H4 (cell line): ENCODE data around the gene PEBP1. TPM values are rescaled to one million over a fixed set of nuclear protein-coding genes. Genes with fewer than 3 reads are reported as not detected.
A peak's percentile ranks its signal among the peaks of the same experiment; 100 is the strongest.
"Not testable (repeated sequence)": the region's sequence is repeated elsewhere in the genome, so short reads cannot be mapped to it uniquely, and the experiment has no call there.

Source experiments
- DNase-seq: peaks from one replicate; pipeline ENCODE4 v3.0.0-alpha.2; 2015; ENCODE audit warnings: low spot score
- total RNA-seq: library from RNA; depleted of rRNA; stranded (reverse); fragments of >200 nt; shearing (Covaris generic); gene quantifications from 2 replicates; pipeline ENCODE4 v1.2.3, GENCODE V29; 2014

Gene PEBP1
- total RNA-seq, 1 experiment from 2014 or later: 167 TPM

DNA sequence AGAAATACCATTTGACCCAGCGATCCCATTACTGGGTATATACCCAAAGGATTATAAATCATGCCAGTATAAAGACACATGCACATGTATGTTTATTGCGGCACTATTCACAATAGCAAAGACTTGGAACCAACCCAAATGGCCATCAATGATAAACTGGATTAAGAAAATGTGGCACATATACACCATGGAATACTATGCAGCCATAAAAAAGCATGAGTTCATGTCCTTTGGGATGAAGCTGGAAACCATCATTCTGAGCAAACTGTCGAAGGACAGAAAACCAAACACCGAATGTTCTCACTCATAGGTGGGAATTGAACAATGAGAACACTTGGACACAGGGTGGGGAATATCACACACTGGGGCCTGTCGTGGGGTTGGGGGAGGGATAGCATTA, 6.5 kb upstream of the PEBP1 start:
- DNase-seq: not testable (repeated sequence)

DNA sequence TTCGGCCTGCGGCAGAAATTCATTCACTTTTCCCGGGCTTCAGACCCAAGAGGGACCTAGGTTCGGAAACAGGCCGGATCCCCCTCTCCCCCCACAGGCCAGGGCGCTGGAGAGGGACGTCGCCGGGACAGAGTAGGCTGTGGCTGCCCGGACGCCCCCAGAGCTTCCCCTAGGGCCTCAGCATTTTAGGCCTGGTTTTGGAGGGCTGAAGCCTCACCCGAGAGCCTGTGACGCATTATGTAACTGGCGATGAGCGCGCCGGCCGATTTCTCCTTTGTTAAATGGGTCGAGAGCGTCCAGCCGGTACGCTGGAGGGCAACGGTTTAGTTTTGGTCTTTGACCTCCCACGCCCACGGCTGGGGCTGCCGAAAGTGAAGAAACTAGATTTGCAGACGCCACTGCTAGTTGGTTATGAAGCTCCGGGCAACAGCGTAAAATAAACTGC, 657 bp downstream of the PEBP1 start:
- no peak for DNase-seq

DNA sequence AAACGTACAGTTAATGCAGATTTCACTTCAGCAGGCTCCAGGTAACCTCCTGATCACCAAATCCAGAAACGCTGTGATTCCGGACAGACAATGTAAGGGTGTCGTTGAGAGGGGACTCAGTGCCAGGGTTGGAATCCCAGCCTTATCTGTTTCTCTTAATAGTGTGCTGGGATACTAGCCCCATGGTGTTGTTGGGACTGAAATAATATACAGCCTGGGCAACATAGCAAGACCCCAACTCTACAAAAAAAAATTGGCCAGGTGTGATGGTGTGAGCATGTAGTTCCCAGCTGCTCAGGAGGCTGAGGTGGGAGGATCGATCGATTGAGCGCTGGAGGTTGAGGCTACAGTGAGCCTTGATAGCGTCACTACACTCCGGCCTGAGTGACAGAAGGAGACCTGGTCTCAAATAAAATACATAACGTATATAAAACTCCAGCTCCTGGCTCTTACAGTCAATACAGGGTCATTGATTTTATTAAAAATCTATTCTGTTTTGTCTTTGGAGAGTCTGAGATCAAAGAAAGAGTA, 1.3 kb downstream of the PEBP1 start:
- DNase-seq: no peak

DNA sequence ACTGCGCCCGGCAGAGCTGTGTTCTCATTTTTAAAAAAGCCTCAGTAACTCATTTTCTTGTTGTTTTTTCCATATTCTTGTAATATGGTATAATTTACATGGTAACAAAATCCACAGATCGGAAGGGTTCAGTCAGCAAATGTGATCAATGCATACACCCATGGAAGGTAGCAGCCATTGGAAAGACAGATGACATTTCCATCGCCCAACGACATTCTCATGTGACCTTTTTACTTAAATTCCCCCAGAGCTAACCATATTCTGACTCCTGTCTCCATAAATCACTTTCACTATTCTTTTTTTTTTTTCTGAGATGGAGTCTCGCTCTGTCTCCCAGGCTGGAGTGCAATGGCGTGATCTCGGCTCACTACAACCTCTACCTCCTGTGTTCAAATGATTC, 4.9 kb downstream of the PEBP1 start:
- DNase-seq: no peak

DNA sequence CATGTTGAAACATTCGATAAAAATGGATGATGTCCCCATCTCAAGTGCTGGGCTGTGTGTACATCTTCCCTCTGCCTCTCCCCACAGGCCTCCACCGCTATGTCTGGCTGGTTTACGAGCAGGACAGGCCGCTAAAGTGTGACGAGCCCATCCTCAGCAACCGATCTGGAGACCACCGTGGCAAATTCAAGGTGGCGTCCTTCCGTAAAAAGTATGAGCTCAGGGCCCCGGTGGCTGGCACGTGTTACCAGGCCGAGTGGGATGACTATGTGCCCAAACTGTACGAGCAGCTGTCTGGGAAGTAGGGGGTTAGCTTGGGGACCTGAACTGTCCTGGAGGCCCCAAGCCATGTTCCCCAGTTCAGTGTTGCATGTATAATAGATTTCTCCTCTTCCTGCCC, 8.6 kb downstream of the PEBP1 start:
- no peak for DNase-seq

DNA sequence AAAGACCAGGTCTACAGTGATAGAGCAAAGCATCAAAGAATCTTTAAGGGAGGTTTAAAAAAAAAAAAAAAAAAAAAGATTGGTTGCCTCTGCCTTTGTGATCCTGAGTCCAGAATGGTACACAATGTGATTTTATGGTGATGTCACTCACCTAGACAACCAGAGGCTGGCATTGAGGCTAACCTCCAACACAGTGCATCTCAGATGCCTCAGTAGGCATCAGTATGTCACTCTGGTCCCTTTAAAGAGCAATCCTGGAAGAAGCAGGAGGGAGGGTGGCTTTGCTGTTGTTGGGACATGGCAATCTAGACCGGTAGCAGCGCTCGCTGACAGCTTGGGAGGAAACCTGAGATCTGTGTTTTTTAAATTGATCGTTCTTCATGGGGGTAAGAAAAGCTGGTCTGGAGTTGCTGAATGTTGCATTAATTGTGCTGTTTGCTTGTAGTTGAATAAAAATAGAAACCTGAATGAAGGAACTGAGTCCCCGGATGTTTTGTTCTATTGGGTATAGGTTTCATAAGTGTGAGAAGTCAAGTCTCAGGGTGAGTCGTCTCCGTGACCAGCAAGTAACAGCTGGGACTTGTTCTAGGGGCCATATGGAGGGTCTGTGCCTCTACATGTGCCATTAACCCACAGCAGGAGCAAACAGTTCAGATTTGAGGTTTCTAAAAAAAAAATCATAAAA, 9.3 kb downstream of the PEBP1 start:
- DNase-seq: no peak

DNA sequence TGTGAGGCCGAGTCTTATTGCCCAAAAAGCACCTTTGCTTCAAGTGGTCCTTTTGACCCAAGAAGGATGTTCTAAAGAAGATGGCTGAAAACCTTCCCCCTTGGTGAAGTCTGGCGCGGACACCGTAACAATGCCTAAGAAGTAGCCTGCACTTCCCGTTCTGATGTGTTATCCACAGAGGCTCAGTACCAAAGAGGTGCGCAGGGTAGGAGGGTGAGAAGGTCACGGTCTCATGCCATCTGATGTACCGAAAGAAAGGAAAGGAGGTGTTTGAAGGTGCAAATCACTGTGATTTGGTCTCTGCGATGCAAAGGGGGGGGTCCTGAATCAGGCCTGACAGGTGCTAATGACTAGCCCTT, 9.9 kb downstream of the PEBP1 start:
- no peak for DNase-seq

DNA sequence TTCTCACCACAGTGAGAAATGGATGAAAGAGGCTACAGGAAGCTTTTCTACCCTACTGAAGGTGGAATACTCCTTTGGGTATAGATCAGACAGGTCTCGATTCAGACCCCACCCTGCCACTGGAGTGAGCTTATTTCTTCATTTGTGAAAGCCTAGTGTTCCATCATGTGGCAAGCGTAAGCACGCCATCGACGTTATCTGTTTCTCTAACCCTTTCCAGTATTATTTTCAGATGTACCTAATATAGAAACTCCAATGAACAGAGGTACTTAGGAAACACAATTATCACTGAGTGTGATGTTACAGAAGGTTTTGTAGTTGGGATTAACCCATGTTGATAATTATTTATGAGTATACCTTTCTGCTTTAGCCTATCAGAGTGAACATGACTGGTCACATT, 12.4 kb downstream of the PEBP1 start:
- no peak for DNase-seq

DNA sequence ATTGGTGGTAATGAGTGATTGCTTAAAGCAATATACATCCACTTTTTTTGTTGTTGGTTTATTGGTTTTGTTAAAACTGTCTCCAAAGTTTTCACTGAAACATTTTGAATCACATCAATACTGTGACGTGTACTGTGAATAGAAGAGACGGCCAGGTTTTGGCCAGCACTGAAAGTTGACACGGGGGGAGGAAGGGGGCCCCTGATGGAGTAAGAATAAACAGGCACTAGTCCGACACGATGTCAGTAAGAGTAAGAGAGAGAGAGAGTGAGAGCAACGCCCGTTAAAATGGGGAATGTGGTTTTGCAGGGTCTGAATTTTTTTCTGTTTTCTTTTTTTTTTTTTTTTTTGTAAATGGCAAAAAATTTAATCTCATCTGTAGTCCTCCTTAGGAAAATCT, 14.7 kb downstream of the PEBP1 start:
- no peak for DNase-seq

DNA sequence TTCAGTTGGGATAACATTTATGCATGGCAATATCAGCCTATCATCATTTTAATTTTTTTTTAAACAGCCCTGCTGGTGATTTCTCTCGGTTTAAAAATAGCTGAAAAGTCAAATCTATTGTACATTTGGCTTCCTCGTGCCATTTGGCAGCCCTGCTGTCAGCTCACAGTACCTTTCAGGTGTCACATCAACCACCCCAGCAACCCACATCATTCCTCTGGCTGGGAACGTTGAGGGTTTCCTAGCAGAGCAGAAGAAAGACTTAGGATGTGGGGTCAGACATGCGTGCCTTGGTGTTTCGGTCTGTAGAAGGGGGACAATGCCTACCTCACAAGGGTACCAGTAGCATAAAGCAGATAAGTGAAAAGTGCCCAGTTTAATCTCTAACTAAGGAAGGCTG, 15.8 kb downstream of the PEBP1 start:
- DNase-seq: no peak

DNA sequence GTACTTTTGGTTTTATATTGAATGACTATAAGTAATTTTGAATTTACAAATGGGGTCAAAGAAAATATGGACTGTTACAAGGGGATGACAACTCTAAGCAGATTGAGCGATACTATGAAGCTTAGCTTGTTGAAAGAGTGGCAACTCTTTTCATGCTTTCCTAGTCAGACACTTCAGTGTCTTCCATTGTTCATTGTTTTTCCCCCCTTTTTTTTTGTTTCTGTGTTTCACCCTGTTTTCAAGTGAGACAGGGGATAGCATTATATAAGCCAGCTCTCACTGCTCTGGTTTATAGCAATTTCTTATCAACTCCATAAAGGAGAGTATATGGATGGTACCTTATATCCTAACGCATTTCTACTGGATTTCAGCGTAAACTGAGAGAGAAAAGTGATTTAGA, 24.6 kb downstream of the PEBP1 start:
- DNase-seq: no peak

DNA sequence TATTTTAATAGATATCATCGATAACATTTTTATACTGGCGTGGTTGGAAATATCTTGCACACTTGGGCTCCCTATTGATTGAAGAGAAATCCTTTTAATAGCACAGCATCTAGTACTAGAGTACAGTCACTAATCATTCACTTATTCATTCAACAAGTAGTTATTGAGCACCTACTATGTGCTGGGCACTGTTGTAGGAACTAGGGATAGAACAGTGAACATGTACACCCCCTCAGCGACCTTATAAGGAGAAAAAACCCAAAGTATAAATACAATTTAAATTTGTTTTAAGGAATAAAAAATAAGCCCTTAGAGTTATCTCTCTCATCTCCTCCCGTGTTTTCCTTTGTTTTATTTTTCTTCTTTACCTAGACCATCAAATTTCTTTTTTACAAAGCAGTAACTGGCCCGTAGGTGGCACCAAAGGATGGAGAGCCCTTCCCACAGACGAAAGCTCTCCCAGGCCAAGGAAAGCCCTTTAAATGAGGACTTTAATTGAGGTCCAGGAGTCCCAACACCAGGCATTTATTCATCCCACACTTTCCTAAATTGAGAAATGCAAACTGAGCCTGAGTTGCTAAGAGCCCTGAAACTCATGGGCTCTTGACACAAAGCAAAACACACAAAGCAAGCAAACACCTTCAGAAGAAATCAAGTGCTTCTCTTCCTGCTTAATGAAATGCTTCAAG, 29.0 kb downstream of the PEBP1 start:
- peak; percentile 14 for DNase-seq

DNA sequence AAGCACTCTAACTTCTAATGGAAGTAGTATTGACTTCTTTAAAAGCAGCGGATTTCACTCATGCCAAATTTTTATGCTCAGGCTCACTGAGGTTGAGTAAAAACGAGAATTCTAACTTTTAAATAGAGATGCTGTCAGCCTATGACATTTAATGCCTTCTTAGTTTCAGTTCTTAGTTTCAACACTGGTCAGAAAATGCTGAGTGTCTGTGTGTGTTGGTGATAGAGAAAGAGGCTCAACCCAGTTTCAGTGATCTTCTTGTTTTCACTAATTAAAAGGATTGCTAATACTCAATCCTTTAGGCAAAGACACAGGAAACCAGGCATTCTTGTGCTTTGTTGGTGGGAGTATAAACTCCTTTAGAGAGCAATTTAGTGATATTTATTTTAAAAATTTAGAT, 31.0 kb downstream of the PEBP1 start:
- DNase-seq: no peak

DNA sequence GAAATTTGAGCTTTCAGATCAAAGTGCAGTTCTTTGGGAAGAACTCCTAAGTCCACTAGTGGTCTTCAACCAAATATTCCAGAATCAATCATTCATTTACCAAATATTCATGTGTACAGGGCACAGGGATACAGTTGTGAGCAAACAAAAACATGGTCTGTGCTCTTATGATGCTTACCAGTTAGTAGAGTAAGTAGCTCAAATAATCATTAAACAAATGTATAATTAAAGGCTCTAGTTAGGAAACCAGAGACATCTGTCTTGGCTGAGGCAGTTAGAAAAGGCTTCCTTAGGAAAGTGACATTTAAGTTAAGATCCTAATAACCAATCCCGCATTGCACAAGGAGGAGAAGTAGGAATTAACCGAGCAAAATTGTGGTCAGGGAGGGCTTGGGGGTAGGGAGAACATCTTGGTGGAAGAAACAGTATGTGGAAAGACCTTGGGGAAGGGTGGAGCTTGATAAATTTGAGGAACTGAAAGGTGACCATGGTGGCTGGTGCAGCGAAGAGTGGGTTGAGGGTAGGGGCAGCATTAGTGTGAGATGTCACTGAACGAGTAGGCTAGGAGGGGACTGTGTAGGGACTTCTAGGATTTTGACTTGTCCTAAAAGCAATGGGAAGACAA, 40.0 kb downstream of the PEBP1 start:
- no peak for DNase-seq

DNA sequence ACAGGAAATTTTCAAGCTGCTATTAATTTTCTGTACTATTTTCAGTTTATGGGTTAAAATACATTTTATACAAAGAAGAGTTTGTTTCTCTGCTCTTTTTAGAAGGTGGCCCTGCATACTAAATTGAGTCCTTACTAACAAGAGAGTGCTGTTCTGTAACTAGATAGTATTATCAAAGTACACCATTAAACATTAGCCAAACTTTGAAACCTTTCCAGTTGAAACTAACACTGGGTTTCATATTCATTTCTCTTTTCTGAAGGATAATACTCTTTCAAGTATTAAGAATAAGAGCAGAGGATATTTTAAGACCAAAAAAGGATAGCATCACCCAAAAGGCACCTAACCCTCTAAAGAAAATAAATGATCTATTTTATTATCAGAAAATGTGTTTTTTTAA, 47.2 kb downstream of the PEBP1 start:
- no peak for DNase-seq

DNA sequence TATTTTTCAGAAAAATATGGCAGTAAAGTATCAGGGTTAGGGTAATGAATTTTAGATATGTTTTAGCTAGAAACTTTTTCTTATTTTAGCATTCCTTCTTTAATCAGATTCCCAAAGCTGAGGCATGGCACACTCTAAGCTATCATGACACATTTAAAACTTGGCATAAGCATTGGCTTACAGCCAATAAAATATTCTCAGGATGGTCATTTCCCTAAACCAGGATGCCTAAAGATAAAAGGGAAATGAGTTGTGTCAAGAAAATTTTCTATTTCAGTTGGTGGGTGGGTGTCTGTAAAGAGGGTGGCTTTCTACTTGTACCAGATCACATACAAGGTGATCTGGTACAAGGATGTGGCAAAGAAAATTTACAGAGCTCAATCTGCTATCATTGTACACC, 47.8 kb downstream of the PEBP1 start:
- DNase-seq: no peak

DNA sequence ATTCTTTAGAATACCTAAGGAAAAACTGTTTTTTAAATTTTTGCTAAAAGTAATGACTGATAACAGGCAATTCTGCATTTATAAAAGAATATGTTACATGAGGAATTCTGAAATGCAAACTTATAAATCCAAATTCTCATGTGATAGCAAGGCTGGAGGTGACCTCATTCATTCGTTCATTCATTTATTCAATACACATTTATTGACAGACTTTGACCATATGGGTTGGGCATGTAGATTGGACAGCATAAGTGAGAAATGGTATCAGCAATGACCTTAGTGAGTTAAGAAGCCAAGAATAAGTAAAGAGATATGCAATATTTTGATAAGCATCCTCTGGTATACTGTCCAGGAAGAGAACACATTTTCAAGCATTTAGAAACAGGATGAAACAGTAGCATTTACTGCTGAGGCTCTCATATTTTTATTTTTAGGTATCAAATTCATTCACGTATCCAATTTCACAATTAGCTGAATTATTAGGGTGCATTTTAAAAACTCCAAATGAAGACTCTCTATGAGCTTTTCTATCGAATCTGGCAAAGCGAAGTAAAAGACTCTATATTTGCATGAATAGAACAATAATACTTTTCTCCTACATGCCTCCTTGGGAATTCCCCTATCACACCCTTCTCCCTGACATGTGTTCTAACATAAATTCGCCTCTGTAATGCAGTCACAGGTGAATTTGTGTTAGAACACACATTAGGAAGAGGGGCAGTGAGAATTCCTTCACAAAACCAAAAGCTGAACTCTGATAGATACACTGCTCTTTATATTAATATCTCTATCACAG, 49.9 kb downstream of the PEBP1 start:
- no peak for DNase-seq

DNA sequence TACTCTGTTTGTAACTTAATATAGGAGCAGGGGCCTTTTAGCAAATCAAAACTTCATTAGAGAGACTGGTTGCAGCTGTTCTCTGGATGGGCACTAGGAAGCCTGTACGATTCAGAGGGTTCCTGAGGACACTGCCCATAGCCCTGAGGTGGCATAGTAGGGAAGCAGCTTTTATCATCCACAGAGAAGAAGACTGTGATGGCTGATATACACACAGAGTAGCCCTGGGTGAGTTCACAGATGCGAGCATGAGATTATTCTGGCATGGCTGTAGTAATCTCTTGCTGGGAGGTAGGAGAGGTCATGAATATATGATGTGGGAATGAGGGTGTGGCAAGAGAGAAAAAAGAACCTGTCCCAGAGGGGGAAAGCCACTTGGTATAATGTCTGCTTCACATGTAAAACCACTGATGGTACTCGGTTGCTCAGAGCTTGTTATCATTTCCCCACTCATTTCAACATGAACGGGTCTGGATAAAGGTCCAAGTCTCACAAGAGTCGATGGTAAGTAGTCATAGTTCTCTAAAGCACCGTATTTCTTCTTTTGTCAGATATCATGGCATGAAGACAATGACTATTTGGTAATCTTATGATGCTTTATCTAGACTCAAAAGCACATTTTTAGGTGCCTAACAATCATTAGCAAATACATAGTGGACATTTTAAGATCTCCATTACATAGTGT, 52.0 kb downstream of the PEBP1 start:
- DNase-seq: no peak

DNA sequence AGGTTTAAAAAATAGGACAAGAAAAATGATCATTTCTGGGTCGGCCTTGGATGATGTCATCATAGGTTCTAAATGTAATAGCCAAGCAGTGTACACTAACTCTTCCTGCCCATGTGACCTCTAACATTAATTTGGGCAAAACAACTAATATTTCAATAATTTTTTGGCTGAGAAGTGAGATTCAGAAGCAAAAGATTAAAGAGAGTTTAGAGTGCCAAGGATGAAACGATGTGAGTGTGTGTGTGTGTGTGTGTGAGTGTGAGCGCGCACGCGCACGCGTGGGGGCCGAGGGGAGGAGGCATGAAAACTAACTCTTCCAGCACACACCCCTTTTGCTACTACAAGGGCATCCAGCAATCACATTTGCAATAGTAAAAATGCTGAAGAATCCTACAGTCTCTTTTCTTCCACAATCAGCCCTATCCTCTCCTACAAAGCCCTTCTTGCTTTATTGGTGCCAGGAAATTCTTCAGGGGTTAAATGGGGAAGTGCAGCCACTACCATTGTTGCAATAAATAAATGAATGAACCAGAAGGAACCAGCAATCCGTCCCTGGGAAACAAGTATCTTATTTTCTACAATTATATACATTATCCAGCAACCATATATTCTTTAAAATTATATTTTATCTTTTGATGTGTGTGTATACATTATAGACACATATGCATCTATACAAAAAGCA, 52.9 kb downstream of the PEBP1 start:
- DNase-seq: no peak

DNA sequence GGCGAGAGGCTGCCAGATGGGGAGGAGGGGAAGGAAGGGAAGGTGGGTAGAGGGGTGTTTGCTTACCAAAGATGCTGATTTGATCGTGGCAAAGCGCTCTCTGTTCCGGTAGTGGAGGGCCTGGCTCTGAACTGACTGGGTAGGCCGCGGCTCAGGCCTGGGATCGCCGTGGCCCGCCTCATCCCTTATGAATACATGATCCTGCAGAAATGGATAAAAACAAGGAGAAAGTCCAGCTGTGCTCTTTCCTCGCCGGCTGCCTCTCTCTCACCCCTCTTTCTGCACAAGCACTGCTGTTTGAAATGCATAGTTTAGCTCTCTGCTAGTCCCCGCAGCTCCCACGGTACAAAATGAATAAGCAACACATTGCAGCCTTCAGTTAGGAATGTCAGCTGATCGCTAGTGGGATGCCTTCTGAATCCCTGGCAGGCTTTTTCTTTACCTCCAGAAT, 53.8 kb downstream of the PEBP1 start:
- no peak for DNase-seq

DNA sequence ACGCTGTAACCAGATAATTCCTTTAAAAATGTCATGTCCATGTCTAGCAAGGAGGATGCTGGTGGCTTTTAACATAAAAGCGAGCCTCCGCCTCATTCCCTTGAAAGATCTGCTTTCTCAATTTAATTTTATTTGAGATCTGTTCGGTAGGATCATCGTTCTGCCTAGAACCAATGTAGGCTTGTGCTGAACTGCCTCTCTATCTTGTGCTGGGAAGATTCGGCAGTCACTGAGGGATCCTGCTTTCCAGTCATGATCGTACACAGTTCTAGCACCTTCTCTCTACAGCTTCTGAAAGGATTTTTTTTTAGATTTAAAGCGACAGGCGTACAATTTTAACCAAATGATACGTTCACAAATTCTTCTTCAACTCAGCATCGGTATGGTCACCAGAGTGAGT, 54.3 kb downstream of the PEBP1 start:
- no peak for DNase-seq
